ENCODE measurements around the gene UBAC2. TPM values are rescaled to one million over a fixed set of nuclear protein-coding genes. Genes with fewer than 3 reads are reported as not detected.

UBAC2 gene
- total and polyA plus RNA-seq, 2 of the 4 experiments (the other 2 are of a cell fraction) = 20.8 to 36.3 TPM

- TF ChIP-seq, protein P1, sequence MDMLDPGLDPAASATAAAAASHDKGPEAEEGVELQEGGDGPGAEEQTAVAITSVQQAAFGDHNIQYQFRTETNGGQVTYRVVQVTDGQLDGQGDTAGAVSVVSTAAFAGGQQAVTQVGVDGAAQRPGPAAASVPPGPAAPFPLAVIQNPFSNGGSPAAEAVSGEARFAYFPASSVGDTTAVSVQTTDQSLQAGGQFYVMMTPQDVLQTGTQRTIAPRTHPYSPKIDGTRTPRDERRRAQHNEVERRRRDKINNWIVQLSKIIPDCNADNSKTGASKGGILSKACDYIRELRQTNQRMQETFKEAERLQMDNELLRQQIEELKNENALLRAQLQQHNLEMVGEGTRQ (IDR thresholded peaks at IDR 0.05; ENCODE audit: low read depth, low read length) = no peak
- TF ChIP-seq FOS (IDR thresholded peaks at IDR 0.05; ENCODE audit: low read depth, low read length) = no peak
Measured at GRCh38 chr13:99359528-99359927, 158.9 kb downstream of the UBAC2 start (continued).

DNA sequence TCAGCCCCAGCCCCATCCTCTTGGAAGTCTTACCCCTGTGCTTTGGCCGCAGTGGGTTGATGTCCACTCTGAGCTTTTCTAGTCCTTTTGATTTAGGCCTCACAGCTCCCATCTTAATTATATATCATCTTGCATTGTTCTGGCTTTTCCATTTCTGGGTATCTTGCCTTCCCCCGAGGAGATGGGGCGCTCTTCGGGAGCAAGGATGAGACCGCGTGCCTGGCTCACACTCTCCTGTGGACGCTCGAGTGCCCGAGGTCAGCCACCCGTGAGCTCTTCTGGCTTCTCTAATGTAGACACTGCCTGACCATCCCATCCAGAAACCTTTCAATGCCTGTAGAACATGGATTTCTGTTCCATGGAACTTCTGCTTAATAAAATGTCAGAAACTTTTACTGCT is 160.0 kb downstream of the UBAC2 start:
- H3K4ac ChIP-seq (ENCODE audit: low read depth, low read length) = no peak overlapping the region

More for the DNA sequence above, 160.0 kb downstream of the UBAC2 start:
- H2AK5ac ChIP-seq (ENCODE audit: low read depth, low read length) = no peak overlapping the region
- H3K9me1 ChIP-seq (ENCODE audit: insufficient read depth, low read length) = peaks cover 14% of the 10 kb centered on the region
- peaks cover 17% of the 10 kb centered on the region for H3K4me1 ChIP-seq (ENCODE audit: control insufficient read depth, insufficient read depth, low read length)
- no TSS peak for BruUV-seq (replicated peaks)
- H2BK120ac ChIP-seq (ENCODE audit: low read depth, low read length) = no peak overlapping the region
- no peak overlapping the region for H4K8ac ChIP-seq (ENCODE audit: low read depth in 2 of 2, low read length in 2 of 2)
- CTCF ChIA-PET = interaction anchor here (0.7 to 1.1 kb wide), 2 partner anchors 76 to 185 kb away, joined by 4 read pairs; no protein-coding TSS in a partner anchor
- no peaks in the 10 kb centered on the region for H3K27me3 ChIP-seq (ENCODE audit: control insufficient read depth, insufficient read depth, low read length)
- H3K4me3 ChIP-seq (ENCODE audit: insufficient read depth, low read depth, low read length) = no peak overlapping the region
- ATAC-seq (ENCODE audit: low read depth) = no peak
- dilution Hi-C loops (cut with HindIII; ENCODE audit: low sequenced_read_pairs, unreplicated experiment) (no loop called here), in situ Hi-C loops (cut with MboI; ENCODE audit: low sequenced_read_pairs) (no loop called here), intact Hi-C loops (cut with micrococcal nuclease) (no loop called here)
- WGBS, 2 experiments (ENCODE audit: extremely low coverage in 2 of 2, insufficient read length in 1 of 2) = 90% methylated on average over 9 of the region's 10 CpGs; no CpG with 5 or more reads in 1 of the 2 experiments
- peaks cover 1% of the 10 kb centered on the region for H3K36me3 ChIP-seq (ENCODE audit: control insufficient read depth, insufficient read depth, low read length)
- POLR2A ChIA-PET (ENCODE audit: unreplicated experiment) = no interaction called here
- H3K27ac ChIP-seq (ENCODE audit: insufficient read depth, low read length) = no peak overlapping the region
- peaks cover 23% of the 10 kb centered on the region for H4K20me1 ChIP-seq (ENCODE audit: insufficient read depth, low read length)
- H2BK15ac ChIP-seq (ENCODE audit: low read depth, low read length) = no peak overlapping the region
- no peak overlapping the region for H3K4me2 ChIP-seq (ENCODE audit: low read depth, low read length)
- H3K9me3 ChIP-seq (ENCODE audit: control insufficient read depth, insufficient read depth, low read length) = no peaks in the 10 kb centered on the region
- H2AFZ ChIP-seq (replicated peaks; ENCODE audit: low read length, poor library complexity) = no peak overlapping the region
- H2BK20ac ChIP-seq (ENCODE audit: low read depth, low read length) = no peak overlapping the region
- no peak overlapping the region for H3K14ac ChIP-seq (replicated peaks; ENCODE audit: low read depth, low read length)
- no peak overlapping the region for H3K56ac ChIP-seq (ENCODE audit: extremely low read depth, insufficient read depth, low read length)
- TF ChIP-seq ELK1 (IDR thresholded peaks at IDR 0.05; ENCODE audit: borderline replicate concordance, low read depth, low read length) = no peak
- TF ChIP-seq SMC3 (IDR thresholded peaks at IDR 0.05; ENCODE audit: low read depth, low read length) = no peak
- DNase-seq = no peak
- H2AK9ac ChIP-seq (replicated peaks; ENCODE audit: low read depth, low read length, poor library complexity) = no peak overlapping the region
- no peak overlapping the region for H3K18ac ChIP-seq (ENCODE audit: low read depth, low read length)
- no peak overlapping the region for H3K9ac ChIP-seq (ENCODE audit: low read depth, low read length)
- no peak overlapping the region for H4K5ac ChIP-seq (ENCODE audit: low read depth, low read length)
- no peak overlapping the region for H2BK5ac ChIP-seq (ENCODE audit: low read depth, low read length, poor library complexity, severe bottlenecking)
- peaks cover 0 to 12% of the 10 kb centered on the region in 2 experiments; a peak in 2 of 4 replicates for H3K79me1 ChIP-seq (ENCODE audit: low read depth in 1 of 2, low read length in 2 of 2)
- H4K91ac ChIP-seq (ENCODE audit: insufficient read depth, low read depth, low read length) = no peak overlapping the region
- H3K23ac ChIP-seq (ENCODE audit: low read depth, low read length) = no peak overlapping the region

All from IMR-90 (cell line).